RWPE2 (cell line): Measurements from ENCODE around the gene SLC35E4.

Experiments used
- ATAC-seq: fragments of 200-7000 bp; cut with Tn5 transposase; 3 replicates; pipeline ENCODE4 v1.9.1; 2021; ENCODE audit warnings: low read depth
- DNase-seq: peaks from one replicate; pipeline ENCODE4 v3.0.0-alpha.2; 2020; ENCODE audit warnings: low spot score
- H3K27ac ChIP-seq: fragments of 450-650 bp; 2 replicates; pipeline ENCODE4 v1.5.1; 2017; ENCODE audit warnings: mild to moderate bottlenecking; ENCODE audit not compliant: poor library complexity, severe bottlenecking
- H3K27me3 ChIP-seq: fragments of 250-450 bp; sonication (Bioruptor Pico); 2 replicates; pipeline ENCODE4 v1.5.1; 2021; ENCODE audit warnings: mild to moderate bottlenecking, moderate library complexity; ENCODE audit not compliant: insufficient read depth, poor library complexity, severe bottlenecking
- H3K36me3 ChIP-seq: fragments of 250-450 bp; sonication (Bioruptor Pico); 2 replicates; pipeline ENCODE4 v1.5.1; 2020; ENCODE audit warnings: low read depth, mild to moderate bottlenecking, moderate library complexity
- H3K4me1 ChIP-seq: fragments of 250-450 bp; sonication (Bioruptor Pico); 2 replicates; pipeline ENCODE4 v1.5.1; 2021; ENCODE audit warnings: mild to moderate bottlenecking, moderate library complexity; ENCODE audit not compliant: insufficient read depth, poor library complexity, severe bottlenecking
- H3K4me3 ChIP-seq: fragments of 250-450 bp; sonication (Bioruptor Pico); 2 replicates; pipeline ENCODE4 v1.5.1; 2021; ENCODE audit warnings: mild to moderate bottlenecking, moderate library complexity; ENCODE audit not compliant: severe bottlenecking
- H3K9me3 ChIP-seq: fragments of 250-450 bp; sonication (Bioruptor Pico); 2 replicates; pipeline ENCODE4 v1.5.1; 2021; ENCODE audit warnings: mild to moderate bottlenecking, moderate library complexity; ENCODE audit not compliant: severe bottlenecking
- TF ChIP-seq, protein P1 (sequence below): fragments of 450-650 bp; IDR thresholded peaks from one replicate; pipeline ENCODE4 v1.5.1; 2017; ENCODE audit warnings: mild to moderate bottlenecking, moderate library complexity; ENCODE audit not compliant: poor library complexity, severe bottlenecking

SLC35E4 gene

DNA sequence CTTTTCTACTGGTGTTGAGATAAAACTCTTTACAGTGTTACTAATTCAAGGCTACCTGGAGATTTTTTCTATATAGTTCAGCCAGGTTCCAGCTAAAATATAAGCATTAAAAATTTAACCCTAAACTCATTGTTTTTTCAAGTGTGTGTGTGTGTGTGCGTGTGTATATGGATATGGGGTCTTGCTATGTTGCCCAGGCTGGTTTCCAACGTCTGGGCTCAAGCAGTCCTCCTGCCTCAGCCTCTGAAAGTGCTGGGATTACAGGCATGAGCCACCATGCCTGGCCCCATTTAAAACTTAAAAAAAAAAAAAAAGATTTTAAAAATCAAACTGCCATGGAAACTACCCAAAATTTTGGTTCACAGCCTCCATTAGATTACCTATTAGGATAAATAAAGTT lies 39.4 kb upstream of the SLC35E4 start:
- no peak overlapping the region for H3K4me3 ChIP-seq
- ATAC-seq (no peak), DNase-seq (no peak)
- H3K9me3 ChIP-seq, result no peaks in the 10 kb centered on the region
- no peaks in the 10 kb centered on the region for H3K36me3 ChIP-seq
- H3K27ac ChIP-seq, result no peak overlapping the region
- TF ChIP-seq, protein P1, sequence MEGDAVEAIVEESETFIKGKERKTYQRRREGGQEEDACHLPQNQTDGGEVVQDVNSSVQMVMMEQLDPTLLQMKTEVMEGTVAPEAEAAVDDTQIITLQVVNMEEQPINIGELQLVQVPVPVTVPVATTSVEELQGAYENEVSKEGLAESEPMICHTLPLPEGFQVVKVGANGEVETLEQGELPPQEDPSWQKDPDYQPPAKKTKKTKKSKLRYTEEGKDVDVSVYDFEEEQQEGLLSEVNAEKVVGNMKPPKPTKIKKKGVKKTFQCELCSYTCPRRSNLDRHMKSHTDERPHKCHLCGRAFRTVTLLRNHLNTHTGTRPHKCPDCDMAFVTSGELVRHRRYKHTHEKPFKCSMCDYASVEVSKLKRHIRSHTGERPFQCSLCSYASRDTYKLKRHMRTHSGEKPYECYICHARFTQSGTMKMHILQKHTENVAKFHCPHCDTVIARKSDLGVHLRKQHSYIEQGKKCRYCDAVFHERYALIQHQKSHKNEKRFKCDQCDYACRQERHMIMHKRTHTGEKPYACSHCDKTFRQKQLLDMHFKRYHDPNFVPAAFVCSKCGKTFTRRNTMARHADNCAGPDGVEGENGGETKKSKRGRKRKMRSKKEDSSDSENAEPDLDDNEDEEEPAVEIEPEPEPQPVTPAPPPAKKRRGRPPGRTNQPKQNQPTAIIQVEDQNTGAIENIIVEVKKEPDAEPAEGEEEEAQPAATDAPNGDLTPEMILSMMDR, result no peak
- no peaks in the 10 kb centered on the region for H3K27me3 ChIP-seq
- peaks cover 3% of the 10 kb centered on the region for H3K4me1 ChIP-seq

DNA sequence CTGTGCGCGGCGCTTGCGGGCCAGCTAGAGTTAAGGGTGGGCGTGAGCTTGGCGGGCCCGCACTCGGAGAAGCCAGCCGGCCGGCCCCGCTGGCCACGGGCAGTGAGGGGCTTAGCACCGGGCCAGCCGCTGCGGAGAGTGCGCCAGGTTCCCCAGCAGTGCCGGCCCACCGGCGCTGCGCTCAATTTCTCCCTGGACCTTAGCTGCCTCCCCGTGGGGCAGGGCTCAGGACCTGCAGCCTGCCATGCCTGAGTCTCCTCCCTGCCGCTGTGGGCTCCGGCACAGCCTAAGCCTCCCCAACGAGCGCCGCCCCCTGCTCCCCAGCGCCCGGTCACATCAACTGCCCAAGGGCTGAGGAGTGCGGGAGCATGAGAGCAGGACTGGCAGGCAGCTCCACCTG lies 38.7 kb upstream of the SLC35E4 start:
- Histone ChIP-seq H3K27ac (no peak overlapping the region), H3K9me3 (no peaks in the 10 kb centered on the region), H3K27me3 (no peaks in the 10 kb centered on the region), H3K4me3 (no peak overlapping the region), H3K4me1 (peaks cover 3% of the 10 kb centered on the region), H3K36me3 (no peaks in the 10 kb centered on the region)
- DNase-seq (no peak), ATAC-seq (no peak)
- TF ChIP-seq, protein P1, result no peak

DNA sequence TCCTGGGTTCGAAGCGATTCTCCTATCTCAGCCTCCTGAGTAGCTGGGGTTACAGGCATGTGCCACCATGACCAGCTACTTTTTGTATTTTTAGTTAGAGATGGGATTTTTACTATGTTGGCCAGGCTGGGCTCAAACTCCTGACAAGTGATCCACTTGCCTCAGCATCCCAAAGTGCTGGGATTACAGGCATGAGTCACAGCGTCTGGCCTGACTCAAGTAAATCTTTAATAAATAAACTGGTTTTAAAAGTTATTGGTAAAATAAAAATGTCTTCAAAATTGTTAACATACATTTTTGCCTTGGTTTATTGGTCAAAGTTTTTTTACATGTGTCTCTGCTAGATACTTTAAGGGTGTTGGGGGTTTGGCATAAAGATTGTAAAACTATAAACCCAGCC lies 36.6 kb upstream of the SLC35E4 start:
- H3K36me3 ChIP-seq, result no peaks in the 10 kb centered on the region
- ATAC-seq (no peak), DNase-seq (no peak)
- H3K4me1 ChIP-seq, result no peaks in the 10 kb centered on the region
- no peaks in the 10 kb centered on the region for H3K27me3 ChIP-seq
- no peak overlapping the region for H3K27ac ChIP-seq
- H3K9me3 ChIP-seq, result no peaks in the 10 kb centered on the region
- no peak overlapping the region for H3K4me3 ChIP-seq
- TF ChIP-seq, protein P1, result no peak

DNA sequence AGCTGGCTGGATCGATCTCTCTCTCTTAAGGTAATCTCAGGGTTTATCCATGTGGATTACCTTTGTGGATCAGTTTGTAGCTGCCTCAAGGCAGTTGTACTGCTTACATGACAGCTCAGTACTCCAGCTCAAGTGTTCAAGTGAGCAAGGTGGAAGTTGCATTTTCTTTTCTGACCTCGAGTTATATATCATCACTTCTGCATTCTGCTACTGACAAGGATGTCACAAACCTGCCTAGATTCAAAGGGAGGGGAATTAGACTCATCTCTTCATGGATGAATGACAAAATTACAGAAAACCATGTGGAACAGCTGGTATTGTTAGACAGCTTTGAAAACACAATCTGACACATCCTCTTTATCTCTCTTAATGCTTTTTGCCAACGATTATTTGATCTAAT lies 34.7 kb upstream of the SLC35E4 start:
- DNase-seq (no peak), ATAC-seq (no peak)
- Histone ChIP-seq H3K9me3 (no peaks in the 10 kb centered on the region), H3K36me3 (no peaks in the 10 kb centered on the region), H3K27ac (no peak overlapping the region), H3K4me3 (no peak overlapping the region), H3K4me1 (no peaks in the 10 kb centered on the region), H3K27me3 (no peaks in the 10 kb centered on the region)
- TF ChIP-seq, protein P1, result no peak

DNA sequence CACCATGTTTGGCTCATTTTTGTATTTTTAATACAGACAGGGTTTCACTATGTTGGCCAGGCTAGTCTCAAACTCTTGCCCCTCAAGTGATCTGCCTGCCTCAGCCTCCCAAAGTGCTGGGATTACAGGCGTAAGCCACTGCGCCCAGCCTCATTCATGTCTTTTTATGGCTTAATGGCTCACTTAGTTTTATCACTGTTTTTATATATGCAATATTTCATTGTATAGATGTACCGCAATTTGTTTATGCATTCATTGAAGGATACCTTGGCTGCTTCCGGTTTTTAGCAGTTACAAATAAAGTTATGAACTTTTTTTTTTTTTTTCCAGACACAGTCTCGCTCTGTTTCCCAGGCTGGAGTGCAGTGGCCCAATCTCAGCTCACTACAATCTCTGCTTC lies 34.1 kb upstream of the SLC35E4 start:
- TF ChIP-seq, protein P1, result no peak
- Histone ChIP-seq H3K27ac (no peak overlapping the region), H3K9me3 (no peaks in the 10 kb centered on the region), H3K36me3 (no peaks in the 10 kb centered on the region), H3K4me3 (no peak overlapping the region), H3K27me3 (no peaks in the 10 kb centered on the region), H3K4me1 (no peaks in the 10 kb centered on the region)
- ATAC-seq, result no peak
- no peak for DNase-seq
